ENCODE data around the gene HYLS1. TPM values are rescaled to one million over a fixed set of nuclear protein-coding genes. Genes with fewer than 3 reads are reported as not detected.
A peak's percentile ranks its signal among the peaks of the same experiment; 100 is the strongest.
"Not testable (repeated sequence)": the region's sequence is repeated elsewhere in the genome, so short reads cannot be mapped to it uniquely, and the experiment has no call there.

The HYLS1 gene, protein sequence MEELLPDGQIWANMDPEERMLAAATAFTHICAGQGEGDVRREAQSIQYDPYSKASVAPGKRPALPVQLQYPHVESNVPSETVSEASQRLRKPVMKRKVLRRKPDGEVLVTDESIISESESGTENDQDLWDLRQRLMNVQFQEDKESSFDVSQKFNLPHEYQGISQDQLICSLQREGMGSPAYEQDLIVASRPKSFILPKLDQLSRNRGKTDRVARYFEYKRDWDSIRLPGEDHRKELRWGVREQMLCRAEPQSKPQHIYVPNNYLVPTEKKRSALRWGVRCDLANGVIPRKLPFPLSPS
- total RNA-seq (1 to 10 TPM in 3 of 6 donors, under 1 TPM in 3; 0.71 to 2.4 (median 1.2) TPM), polyA plus RNA-seq (1 to 10 TPM; 1.6 to 2.3 TPM)

DNA sequence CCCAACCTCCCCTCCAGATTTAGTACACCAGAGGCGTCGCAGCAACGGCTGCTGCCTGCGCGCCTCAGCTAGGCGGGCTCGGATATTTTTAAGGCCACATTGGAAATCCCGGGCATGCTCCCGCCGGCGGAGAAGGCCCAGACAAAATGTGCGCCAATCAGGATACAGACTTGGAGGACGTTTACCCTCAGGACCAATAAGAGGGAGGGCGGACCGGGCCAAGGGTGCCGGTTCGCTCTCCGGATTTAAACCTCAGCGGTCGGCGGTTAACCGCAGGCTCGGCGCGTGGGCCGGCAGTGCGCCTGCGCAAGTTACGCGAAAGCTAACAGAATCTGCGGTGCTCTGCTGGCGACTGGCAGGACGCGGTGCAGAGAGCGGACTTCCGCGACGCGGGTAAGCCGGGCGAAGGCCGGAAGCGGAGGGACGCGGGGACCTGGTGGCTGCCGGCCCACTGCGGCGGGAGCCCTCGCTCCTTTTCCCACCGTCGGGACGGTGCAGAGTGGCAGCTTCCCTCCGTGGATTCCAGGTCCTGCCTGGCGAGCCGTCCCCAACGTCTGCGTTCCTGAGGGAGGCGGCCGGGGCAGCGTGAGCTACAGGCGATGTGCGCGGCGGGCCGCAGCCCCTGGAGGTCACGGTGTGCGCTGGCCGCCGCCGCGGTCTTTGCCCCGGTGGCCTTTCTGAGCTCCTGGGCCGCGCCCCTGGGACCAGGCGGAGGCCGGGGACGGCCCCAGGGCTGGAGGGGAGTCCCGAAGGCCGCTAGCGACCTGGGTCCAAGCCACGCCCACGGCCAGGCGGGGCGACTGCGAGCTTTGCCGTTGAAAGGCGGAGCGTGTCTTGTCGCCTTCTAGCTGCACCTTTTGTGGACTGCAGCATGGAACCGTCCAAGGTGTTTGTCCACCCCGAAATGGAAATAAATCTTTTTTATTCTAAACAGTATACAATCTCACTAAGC is at the start of gene HYLS1:
Gene HYLS1 (plus strand): TSS at position 296 of the 952 bp plus-strand sequence. CDS start 11,701 bp downstream, outside the sequence.
- peak; percentile 32 for FAIRE-seq
- peak within 1 kb of the TSS; percentile 64 to 91 (median 87) for H3K4me3 ChIP-seq
- TF ChIP-seq, protein P1, sequence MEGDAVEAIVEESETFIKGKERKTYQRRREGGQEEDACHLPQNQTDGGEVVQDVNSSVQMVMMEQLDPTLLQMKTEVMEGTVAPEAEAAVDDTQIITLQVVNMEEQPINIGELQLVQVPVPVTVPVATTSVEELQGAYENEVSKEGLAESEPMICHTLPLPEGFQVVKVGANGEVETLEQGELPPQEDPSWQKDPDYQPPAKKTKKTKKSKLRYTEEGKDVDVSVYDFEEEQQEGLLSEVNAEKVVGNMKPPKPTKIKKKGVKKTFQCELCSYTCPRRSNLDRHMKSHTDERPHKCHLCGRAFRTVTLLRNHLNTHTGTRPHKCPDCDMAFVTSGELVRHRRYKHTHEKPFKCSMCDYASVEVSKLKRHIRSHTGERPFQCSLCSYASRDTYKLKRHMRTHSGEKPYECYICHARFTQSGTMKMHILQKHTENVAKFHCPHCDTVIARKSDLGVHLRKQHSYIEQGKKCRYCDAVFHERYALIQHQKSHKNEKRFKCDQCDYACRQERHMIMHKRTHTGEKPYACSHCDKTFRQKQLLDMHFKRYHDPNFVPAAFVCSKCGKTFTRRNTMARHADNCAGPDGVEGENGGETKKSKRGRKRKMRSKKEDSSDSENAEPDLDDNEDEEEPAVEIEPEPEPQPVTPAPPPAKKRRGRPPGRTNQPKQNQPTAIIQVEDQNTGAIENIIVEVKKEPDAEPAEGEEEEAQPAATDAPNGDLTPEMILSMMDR (IDR thresholded peaks at IDR 0.05), result peak in 1 of 4 donors; percentile 8
- peaks cover 0 to 7% (median 6%) of the 10 kb centered on the region in 3 donors for H3K4me1 ChIP-seq
- H3K9me3 ChIP-seq, result no peaks in the 10 kb centered on the region
- H3K36me3 ChIP-seq, result no peaks in the 10 kb centered on the region
- ATAC-seq, result peak; percentile 94 to 98 (median 95)
- H3K27me3 ChIP-seq, result no peaks in the 10 kb centered on the region
- WGBS, 2 donors, result 0 to 2% methylated on average over 88 to 91 of the region's 91 CpGs
- DNase-seq, result peak; percentile 88 to 96 (median 92)
- H3K27ac ChIP-seq, result peak within 1 kb of the TSS; percentile 85 to 92 (median 90)
- intact Hi-C loops (cut with DNase I), result no loop called here

DNA sequence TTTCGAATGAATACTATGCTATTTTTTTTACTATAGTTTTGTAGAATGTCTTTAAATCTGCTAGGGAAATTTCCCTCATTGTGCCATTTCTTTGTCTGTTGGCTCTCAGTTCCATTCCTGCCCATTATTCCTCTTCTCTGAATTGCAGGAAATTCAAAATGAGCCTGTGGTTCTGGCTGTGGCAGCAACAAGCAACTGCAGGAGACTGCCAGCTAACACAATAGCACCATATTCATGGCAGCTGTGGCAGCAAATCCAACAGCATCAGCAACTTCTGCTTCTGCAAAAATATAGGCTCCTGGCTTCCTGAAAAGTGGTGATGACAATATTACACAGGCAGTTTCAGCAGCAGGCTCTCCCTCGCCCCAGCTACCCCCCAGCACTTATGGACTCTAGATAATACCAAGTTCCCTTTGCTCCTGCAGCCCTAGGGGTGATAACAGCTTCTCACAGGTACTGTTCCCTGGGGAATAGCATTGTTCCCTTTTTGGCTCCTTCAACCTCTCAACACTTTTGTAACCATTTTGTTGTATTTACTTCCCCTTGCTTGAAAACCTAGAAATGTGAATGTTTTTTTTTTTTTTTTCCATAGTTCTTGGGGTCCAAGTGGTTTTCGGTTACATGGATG is 45.0 kb upstream of the HYLS1 start:
- Histone ChIP-seq H3K4me1 (no peaks in the 10 kb centered on the region), H3K27ac (no peak overlapping the region), H3K4me3 (no peak overlapping the region), H3K36me3 (no peaks in the 10 kb centered on the region), H3K9me3 (no peaks in the 10 kb centered on the region), H3K27me3 (no peaks in the 10 kb centered on the region)
- FAIRE-seq (no peak), DNase-seq (no peak), ATAC-seq (no peak)
- TF ChIP-seq, protein P1 (IDR thresholded peaks at IDR 0.05), result no peak
- intact Hi-C loops (cut with DNase I), result no loop called here
- WGBS, 2 donors, result 70 to 75% methylated on average over 3 of the region's 3 CpGs

DNA sequence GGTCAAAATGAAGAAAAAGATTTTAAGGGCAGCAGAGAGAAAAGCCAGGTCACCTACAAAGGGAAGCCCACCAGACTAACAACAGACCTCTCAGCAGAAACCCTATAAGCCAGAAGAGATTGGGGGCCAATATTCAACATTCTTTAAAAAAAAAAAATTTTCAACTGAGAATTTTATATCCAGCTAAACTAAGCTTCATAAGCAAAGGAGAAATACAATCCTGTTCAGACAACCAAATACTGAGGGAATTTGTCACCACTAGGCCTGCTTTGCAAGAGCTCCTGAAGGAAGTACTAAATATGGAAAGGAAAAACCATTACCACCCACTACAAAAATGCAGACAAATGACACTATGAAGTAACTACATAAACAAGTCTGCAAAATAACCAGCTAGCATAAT is 41.3 kb upstream of the HYLS1 start:
- Histone ChIP-seq H3K4me3 (no peak overlapping the region), H3K36me3 (no peaks in the 10 kb centered on the region), H3K27me3 (no peaks in the 10 kb centered on the region), H3K4me1 (no peaks in the 10 kb centered on the region), H3K27ac (no peak overlapping the region), H3K9me3 (no peaks in the 10 kb centered on the region)
- no peak for DNase-seq
- TF ChIP-seq, protein P1 (IDR thresholded peaks at IDR 0.05), result no peak
- ATAC-seq, result no peak
- FAIRE-seq, result no peak
- intact Hi-C loops (cut with DNase I), result no loop called here

DNA sequence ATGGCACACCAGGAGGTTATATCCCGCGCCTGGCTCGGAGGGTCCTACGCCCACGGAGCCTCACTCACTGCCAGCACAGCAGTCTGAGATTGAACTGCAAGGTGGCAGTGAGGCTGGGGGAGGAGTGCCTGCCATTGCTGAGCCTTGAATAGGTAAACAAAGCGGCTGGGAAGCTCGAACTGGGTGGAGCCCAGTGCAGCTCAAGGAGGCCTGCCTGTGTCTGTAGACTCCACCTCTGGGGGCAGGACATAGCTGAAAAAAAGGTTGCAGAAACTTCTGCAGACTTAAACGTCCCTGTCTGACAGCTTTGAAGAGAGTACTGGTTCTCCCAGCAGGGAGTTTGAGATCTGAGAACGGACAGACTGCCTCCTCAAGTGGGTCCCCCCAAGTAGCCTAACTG is 29.8 kb upstream of the HYLS1 start:
- H3K27ac ChIP-seq; H3K4me1 ChIP-seq; H3K4me3 ChIP-seq; intact Hi-C loops (cut with DNase I); H3K36me3 ChIP-seq; ATAC-seq; H3K9me3 ChIP-seq; H3K27me3 ChIP-seq; DNase-seq; FAIRE-seq: not testable (repeated sequence)
- WGBS, 2 donors, result 73 to 80% methylated on average over 9 of the region's 9 CpGs

DNA sequence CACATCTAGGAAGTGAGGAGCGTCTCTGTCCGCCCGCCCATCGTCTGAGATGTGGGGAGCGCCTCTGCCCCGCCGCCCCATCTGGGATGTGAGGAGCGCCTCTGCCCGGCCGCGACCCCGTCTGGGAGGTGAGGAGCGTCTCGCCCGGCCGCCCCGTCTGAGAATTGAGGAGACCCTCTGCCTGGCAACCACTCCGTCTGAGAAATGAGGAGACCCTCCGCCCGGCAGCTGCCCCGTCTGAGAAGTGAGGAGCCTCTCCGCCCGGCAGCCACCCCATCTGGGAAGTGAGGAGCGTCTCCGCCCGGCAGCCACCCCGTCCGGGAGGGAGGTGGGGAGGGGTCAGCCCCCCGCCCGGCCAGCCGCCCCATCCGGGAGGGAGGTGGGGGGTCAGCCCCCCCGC is 24.7 kb upstream of the HYLS1 start:
- H3K4me1 ChIP-seq; FAIRE-seq; ATAC-seq; H3K9me3 ChIP-seq; H3K4me3 ChIP-seq; H3K27me3 ChIP-seq; DNase-seq; intact Hi-C loops (cut with DNase I); H3K27ac ChIP-seq; H3K36me3 ChIP-seq: not testable (repeated sequence)
- 95 to 100% methylated on average over 5 to 33 of the region's 33 CpGs for WGBS, 2 donors

DNA sequence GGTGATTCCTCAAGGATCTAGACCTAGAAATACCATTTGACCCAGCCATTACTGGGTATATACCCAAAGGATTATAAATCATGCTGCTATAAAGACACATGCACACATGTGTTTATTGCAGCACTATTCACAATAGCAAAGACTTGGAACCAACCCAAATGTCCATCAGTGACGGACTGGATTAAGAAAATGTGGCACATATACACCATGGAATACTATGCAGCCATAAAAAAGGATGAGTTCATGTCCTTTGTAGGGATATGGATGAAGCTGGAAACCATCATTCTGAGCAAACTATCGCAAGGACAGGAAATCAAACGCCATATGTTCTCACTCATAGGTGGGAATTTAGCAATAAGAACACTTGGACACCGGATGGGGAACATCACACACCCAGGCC is 22.1 kb upstream of the HYLS1 start:
- H3K27ac ChIP-seq; DNase-seq; H3K4me1 ChIP-seq; H3K36me3 ChIP-seq; intact Hi-C loops (cut with DNase I); H3K27me3 ChIP-seq; H3K9me3 ChIP-seq; ATAC-seq; FAIRE-seq; H3K4me3 ChIP-seq: not testable (repeated sequence)
- 88 to 93% methylated on average over 4 of the region's 4 CpGs for WGBS, 2 donors
